HG02678 (cell line): ENCODE data around the gene MAPT.

Source experiments
- ATAC-seq: cut with Tn5 transposase; IDR thresholded peaks from one replicate; pipeline ENCODE4 v1.9.1; 2021; ENCODE audit warnings: mild to moderate bottlenecking, moderate library complexity; ENCODE audit not compliant: unreplicated experiment

The MAPT gene

DNA sequence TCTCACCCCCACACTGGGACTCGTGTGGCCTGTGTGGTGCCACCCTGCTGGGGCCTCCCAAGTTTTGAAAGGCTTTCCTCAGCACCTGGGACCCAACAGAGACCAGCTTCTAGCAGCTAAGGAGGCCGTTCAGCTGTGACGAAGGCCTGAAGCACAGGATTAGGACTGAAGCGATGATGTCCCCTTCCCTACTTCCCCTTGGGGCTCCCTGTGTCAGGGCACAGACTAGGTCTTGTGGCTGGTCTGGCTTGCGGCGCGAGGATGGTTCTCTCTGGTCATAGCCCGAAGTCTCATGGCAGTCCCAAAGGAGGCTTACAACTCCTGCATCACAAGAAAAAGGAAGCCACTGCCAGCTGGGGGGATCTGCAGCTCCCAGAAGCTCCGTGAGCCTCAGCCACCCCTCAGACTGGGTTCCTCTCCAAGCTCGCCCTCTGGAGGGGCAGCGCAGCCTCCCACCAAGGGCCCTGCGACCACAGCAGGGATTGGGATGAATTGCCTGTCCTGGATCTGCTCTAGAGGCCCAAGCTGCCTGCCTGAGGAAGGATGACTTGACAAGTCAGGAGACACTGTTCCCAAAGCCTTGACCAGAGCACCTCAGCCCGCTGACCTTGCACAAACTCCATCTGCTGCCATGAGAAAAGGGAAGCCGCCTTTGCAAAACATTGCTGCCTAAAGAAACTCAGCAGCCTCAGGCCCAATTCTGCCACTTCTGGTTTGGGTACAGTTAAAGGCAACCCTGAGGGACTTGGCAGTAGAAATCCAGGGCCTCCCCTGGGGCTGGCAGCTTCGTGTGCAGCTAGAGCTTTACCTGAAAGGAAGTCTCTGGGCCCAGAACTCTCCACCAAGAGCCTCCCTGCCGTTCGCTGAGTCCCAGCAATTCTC, 132.1 kb downstream of the MAPT start:
- no peak for ATAC-seq

DNA sequence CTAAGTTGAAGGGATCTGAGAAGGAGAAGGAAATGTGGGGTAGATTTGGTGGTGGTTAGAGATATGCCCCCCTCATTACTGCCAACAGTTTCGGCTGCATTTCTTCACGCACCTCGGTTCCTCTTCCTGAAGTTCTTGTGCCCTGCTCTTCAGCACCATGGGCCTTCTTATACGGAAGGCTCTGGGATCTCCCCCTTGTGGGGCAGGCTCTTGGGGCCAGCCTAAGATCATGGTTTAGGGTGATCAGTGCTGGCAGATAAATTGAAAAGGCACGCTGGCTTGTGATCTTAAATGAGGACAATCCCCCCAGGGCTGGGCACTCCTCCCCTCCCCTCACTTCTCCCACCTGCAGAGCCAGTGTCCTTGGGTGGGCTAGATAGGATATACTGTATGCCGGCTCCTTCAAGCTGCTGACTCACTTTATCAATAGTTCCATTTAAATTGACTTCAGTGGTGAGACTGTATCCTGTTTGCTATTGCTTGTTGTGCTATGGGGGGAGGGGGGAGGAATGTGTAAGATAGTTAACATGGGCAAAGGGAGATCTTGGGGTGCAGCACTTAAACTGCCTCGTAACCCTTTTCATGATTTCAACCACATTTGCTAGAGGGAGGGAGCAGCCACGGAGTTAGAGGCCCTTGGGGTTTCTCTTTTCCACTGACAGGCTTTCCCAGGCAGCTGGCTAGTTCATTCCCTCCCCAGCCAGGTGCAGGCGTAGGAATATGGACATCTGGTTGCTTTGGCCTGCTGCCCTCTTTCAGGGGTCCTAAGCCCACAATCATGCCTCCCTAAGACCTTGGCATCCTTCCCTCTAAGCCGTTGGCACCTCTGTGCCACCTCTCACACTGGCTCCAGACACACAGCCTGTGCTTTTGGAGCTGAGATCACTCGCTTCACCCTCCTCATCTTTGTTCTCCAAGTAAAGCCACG, 133.0 kb downstream of the MAPT start:
- no peak for ATAC-seq

GRCh38 chr17:46027976-46028325, 133.6 kb downstream of the MAPT start:
- no peak for ATAC-seq

- ATAC-seq = no peak
Measured at GRCh38 chr17:46028374-46028773, 134.0 kb downstream of the MAPT start.

GRCh38 chr17:46028981-46029565, 134.7 kb downstream of the MAPT start:
- no peak for ATAC-seq

DNA sequence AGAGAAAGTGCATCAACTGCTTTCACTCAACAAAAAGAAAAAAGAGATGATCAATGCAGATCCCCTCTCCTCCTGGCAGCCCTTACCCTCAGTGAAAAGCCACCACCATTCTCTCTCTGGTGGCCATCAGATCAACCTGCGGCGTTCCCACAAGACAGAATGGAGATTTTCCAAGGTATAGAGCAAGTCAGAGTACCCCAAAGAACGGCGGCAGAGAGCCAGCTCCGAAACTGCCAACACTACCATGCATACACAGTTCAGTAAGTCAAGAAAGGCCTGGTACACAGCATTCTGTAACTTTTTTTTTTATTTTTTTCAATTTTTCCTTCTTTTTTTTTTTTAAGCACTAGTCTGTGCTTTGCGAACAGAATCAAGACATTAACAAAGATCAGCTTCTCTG, 135.3 kb downstream of the MAPT start:
- no peak for ATAC-seq

DNA sequence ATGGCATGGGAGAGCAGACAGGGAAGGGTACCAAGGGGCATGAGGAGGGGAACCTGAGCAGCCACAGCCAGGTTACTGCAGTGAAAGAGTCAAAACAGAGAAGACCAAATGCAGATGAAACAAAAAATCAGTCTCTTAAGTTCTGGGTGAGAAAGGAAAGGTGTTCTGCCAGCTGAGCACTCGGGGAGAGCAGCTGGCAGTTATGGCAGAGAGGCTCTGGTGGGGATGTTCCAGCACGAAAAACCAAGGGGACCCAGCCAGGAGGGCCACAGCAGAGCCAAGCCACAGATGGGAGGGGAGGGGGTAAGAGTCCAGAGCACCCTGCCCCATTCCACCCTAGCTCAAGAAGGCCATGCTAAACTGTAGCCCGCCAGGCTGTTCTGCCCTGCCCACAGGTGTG, 136.4 kb downstream of the MAPT start:
- ATAC-seq = no peak

DNA sequence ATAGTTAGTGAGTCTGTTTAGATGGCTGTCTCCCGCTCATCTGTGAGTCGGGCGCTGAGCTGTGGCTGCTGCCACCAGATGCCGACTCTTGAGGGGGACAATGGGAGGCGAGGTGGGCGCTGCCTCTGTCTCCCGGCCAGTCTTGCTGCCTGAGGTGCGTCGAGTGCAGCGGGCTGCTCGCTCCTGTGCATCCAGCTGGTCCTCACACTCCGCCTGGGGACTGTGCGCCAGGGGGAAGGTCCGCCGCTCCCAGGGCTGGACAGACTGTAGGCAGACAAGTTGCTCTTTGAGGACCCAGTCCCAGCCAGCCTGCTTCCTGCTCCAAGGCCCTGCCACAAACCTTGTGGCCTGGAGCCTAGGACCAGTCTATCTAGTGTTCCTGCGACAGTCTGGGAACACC, 137.1 kb downstream of the MAPT start:
- ATAC-seq = no peak

DNA sequence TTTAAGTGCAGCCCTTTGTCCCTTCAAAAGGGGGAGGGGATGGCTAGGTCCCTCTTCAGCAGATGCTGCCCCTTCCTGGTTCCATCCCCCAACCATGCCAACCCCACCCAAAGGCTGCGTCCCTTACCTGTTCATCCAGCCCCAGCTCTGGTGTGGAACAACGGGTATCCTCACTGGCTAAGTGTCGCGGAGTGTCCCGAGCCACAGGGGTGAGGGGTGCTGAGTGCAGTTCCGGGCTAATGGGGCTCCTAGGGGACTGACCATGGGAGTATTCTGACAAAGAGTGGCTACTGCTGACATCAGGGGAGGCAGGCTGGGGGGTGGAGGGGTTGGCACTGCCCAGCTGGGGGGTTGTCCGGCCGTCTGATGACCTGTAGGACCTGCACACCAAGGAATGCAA, 137.6 kb downstream of the MAPT start:
- ATAC-seq = no peak

DNA sequence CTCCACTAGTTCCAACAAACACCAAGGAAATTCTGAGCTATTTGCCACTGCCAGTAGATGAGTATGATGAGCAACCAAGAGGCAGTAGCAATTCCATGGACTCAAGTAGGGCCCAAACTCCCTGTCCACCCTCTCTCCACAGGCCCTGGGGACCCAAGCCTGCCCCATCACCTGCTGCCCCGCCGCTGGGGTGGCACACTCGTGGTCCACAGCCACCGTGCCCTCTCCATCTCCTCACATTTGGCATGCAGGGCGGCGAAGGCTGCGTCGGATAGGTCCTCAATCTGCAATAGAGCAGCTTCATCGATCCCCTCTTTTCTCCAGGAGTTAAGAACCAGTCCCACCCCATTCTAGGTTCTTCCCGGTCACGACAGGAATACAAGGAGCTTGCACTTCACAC, 138.6 kb downstream of the MAPT start:
- ATAC-seq = no peak

GRCh38 chr17:46033392-46033791, 139.0 kb downstream of the MAPT start:
- no peak for ATAC-seq

- no peak for ATAC-seq
Measured at GRCh38 chr17:46035112-46035818, 140.9 kb downstream of the MAPT start.

GRCh38 chr17:46036491-46036890, 142.1 kb downstream of the MAPT start:
- no peak for ATAC-seq

GRCh38 chr17:46037722-46038255, 143.4 kb downstream of the MAPT start:
- ATAC-seq = no peak

GRCh38 chr17:46038414-46038813, 144.1 kb downstream of the MAPT start:
- no peak for ATAC-seq

GRCh38 chr17:46038937-46039336, 144.6 kb downstream of the MAPT start:
- ATAC-seq = no peak

DNA sequence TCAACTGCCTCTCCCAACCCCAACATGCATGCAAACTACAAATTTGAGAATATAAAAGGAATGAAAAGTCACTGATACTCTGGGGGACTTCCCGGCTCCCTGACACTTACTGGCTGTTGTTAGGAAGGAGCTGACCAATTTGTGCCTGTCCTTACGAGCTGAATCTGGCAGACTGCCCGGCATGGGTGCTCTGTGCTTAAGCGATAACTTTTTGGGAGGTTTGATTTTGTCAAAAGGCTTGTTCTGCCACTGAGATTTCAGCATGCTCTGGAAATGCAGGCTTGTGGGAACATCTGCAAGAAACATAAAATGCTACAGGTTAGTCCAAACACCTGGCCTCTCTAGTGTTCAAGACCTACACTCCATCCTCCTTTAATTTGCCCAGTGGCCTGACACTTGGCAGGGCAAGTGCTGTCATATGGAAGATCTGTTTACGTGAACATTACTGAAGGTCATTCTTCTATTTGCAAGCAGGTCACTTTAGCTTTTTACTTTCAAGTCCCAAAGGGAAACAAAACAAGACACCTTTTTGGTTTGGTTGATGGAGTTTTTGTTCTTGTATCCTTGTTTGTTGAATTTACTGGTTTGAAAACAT, 145.3 kb downstream of the MAPT start:
- ATAC-seq = no peak

GRCh38 chr17:46042246-46042645, 147.9 kb downstream of the MAPT start:
- ATAC-seq = no peak

GRCh38 chr17:46042925-46043324, 148.6 kb downstream of the MAPT start:
- ATAC-seq = no peak

GRCh38 chr17:46043606-46044005, 149.3 kb downstream of the MAPT start:
- ATAC-seq = no peak
